SK-N-SH treated with all-trans-retinoic acid at 6 μM for 48 hours (cell line): ENCODE data around the gene GRIN1.

Experiments used
- ATAC-seq: fragments of 200-7000 bp; cut with Tn5 transposase; 3 replicates; pipeline ENCODE4 v1.9.1; 2020; ENCODE audit warnings: mild to moderate bottlenecking, moderate library complexity
- ARNTL ChIP-seq: fragments of 450-650 bp; formaldehyde crosslinking; IDR thresholded peaks from 2 replicates; pipeline ENCODE4 v1.5.0; 2020; ENCODE audit warnings: low read depth, mild to moderate bottlenecking, moderate library complexity, borderline replicate concordance
- BACH2 ChIP-seq: fragments of 250-450 bp; sonication (Bioruptor Pico); IDR thresholded peaks from 2 replicates; pipeline ENCODE4 v1.9.0; 2021; ENCODE audit warnings: mild to moderate bottlenecking, borderline replicate concordance
- CREB5 ChIP-seq: fragments of 250-450 bp; sonication (Bioruptor Pico); IDR thresholded peaks from 2 replicates; pipeline ENCODE4 v1.5.1; 2020; ENCODE audit warnings: low read depth, mild to moderate bottlenecking, moderate library complexity
- CSRNP3 ChIP-seq: fragments of 250-450 bp; sonication (Bioruptor Pico); IDR thresholded peaks from 2 replicates; pipeline ENCODE4 v1.5.1; 2021; ENCODE audit warnings: mild to moderate bottlenecking, moderate library complexity
- ESRRG ChIP-seq: fragments of 250-450 bp; sonication (Bioruptor Pico); IDR thresholded peaks from 2 replicates; pipeline ENCODE4 v1.6.1; 2021; ENCODE audit warnings: mild to moderate bottlenecking
- GLIS3 ChIP-seq: fragments of 250-450 bp; sonication (Bioruptor Pico); IDR thresholded peaks from 2 replicates; pipeline ENCODE4 v1.5.0; 2020; ENCODE audit warnings: mild to moderate bottlenecking, moderate library complexity
- ISL1 ChIP-seq: fragments of 250-450 bp; sonication (Bioruptor Pico); IDR thresholded peaks from 2 replicates; pipeline ENCODE4 v2.1.2; 2022; ENCODE audit warnings: mild to moderate bottlenecking, moderate library complexity
- OSR1 ChIP-seq: fragments of 250-450 bp; sonication (Bioruptor Pico); IDR thresholded peaks from 2 replicates; pipeline ENCODE4 v1.8.0; 2022; ENCODE audit warnings: moderate library complexity, mild to moderate bottlenecking, inconsistent platforms
- PATZ1 ChIP-seq: fragments of 250-450 bp; sonication (Bioruptor Pico); IDR thresholded peaks from 2 replicates; pipeline ENCODE4 v1.8.0; 2020; ENCODE audit warnings: mild to moderate bottlenecking, moderate library complexity, borderline replicate concordance
- POU6F1 ChIP-seq: fragments of 250-450 bp; sonication (Bioruptor Pico); IDR thresholded peaks from 2 replicates; pipeline ENCODE4 v1.8.0; 2021; ENCODE audit warnings: low read depth, mild to moderate bottlenecking, moderate library complexity, borderline replicate concordance
- PPARA ChIP-seq: fragments of 250-450 bp; sonication (Bioruptor Pico); IDR thresholded peaks from 2 replicates; pipeline ENCODE4 v1.5.0; 2020; ENCODE audit warnings: mild to moderate bottlenecking, borderline replicate concordance
- RARB ChIP-seq: fragments of 250-450 bp; sonication (Bioruptor Pico); IDR thresholded peaks from 2 replicates; pipeline ENCODE4 v1.8.0; 2021; ENCODE audit warnings: mild to moderate bottlenecking, moderate library complexity
- SNAI2 ChIP-seq: fragments of 250-450 bp; sonication (Bioruptor Pico); IDR thresholded peaks from 2 replicates; pipeline ENCODE4 v1.5.0; 2020; ENCODE audit warnings: mild to moderate bottlenecking, moderate library complexity
- TOX ChIP-seq: fragments of 250-450 bp; sonication (Bioruptor Pico); IDR thresholded peaks from 2 replicates; pipeline ENCODE4 v1.8.0; 2021; ENCODE audit warnings: mild to moderate bottlenecking, moderate library complexity, borderline replicate concordance
- ZFP30 ChIP-seq: fragments of 450-650 bp; formaldehyde crosslinking; IDR thresholded peaks from 2 replicates; pipeline ENCODE4 v1.5.0; 2022; ENCODE audit warnings: mild to moderate bottlenecking, moderate library complexity
- ZNF565 ChIP-seq: fragments of 450-650 bp; formaldehyde crosslinking; conservative IDR thresholded peaks from 2 replicates; pipeline ENCODE4 v1.5.0; 2020; ENCODE audit warnings: low read depth, mild to moderate bottlenecking, moderate library complexity
- ZNF8 ChIP-seq: fragments of 450-650 bp; formaldehyde crosslinking; IDR thresholded peaks from 2 replicates; pipeline ENCODE4 v1.5.0; 2020; ENCODE audit warnings: mild to moderate bottlenecking, moderate library complexity

GRIN1 gene

GRCh38 chr9:137097761-137098462 lies 41.0 kb upstream of the GRIN1 start:
- TF ChIP-seq ZNF565: no peak
- TF ChIP-seq CSRNP3 (CRISPR knock-in tag): no peak
- TF ChIP-seq CREB5: no peak
- no peak for TF ChIP-seq PATZ1 (CRISPR knock-in tag)
- no peak for TF ChIP-seq ISL1 (CRISPR knock-in tag)
- TF ChIP-seq ZNF8 (CRISPR knock-in tag): no peak
- no peak for TF ChIP-seq ARNTL (CRISPR knock-in tag)
- TF ChIP-seq, all 23 proteins: peak for 0
- no peak for ATAC-seq

GRCh38 chr9:137099231-137099630 lies 39.7 kb upstream of the GRIN1 start:
- TF ChIP-seq SNAI2 (CRISPR knock-in tag): no peak
- TF ChIP-seq ESRRG (CRISPR knock-in tag): no peak
- TF ChIP-seq GLIS3: no peak
- no peak for TF ChIP-seq TOX (CRISPR knock-in tag)
- TF ChIP-seq POU6F1: no peak
- no peak for TF ChIP-seq ZFP30 (CRISPR knock-in tag)
- no peak for TF ChIP-seq OSR1 (CRISPR knock-in tag)
- no peak for TF ChIP-seq BACH2
- no peak for TF ChIP-seq ARNTL (CRISPR knock-in tag)
- TF ChIP-seq CSRNP3 (CRISPR knock-in tag): no peak
- no peak for TF ChIP-seq PPARA (CRISPR knock-in tag)
- ATAC-seq: no peak; the same call in 2 of the 3 replicates

GRCh38 chr9:137103206-137103999 lies 35.6 kb upstream of the GRIN1 start:
- ATAC-seq: no peak
- TF ChIP-seq ARNTL (CRISPR knock-in tag) (no peak), RARB (CRISPR knock-in tag) (no peak), POU6F1 (no peak), TOX (CRISPR knock-in tag) (no peak)
